Endothelial cell of umbilical vein (primary cell): ENCODE measurements around the gene PLEKHG4B. TPM values are rescaled to one million over a fixed set of nuclear protein-coding genes. Genes with fewer than 3 reads are reported as not detected.
"Not testable (repeated sequence)": the region's sequence is repeated elsewhere in the genome, so short reads cannot be mapped to it uniquely, and the experiment has no call there.

ENCODE experiments used
- BruUV-seq: library from RNA; stranded (reverse); fragments of 400-500 nt; replicated peaks from 2 replicates; lab custom pipeline; 2021; lab: Mats Ljungman, UMichigan
- CTCF ChIA-PET: fragments of 300-600, 350-600 bp; sonication (Branson Sonifier 250); formaldehyde crosslinking; loops from one replicate; lab custom pipeline; 2021; ENCODE audit warnings: antibody characterized with exemption, inconsistent platforms; lab: Charles Lee
- POLR2A ChIA-PET: fragments of 300-600, 350-600 bp; sonication (Branson Sonifier 250); formaldehyde crosslinking; loops from one replicate; lab custom pipeline; 2021; ENCODE audit warnings: antibody characterized with exemption, inconsistent platforms; lab: Charles Lee
- DNase-seq: peaks from one replicate; pipeline ENCODE4 v3.0.0-alpha.2; 2011; ENCODE audit warnings: low read depth, low spot score
- FAIRE-seq: peaks from 2 replicates; lab custom pipeline; 2011; peaks lifted over from hg19 to GRCh38; lab: Jason Lieb, UNC
- H2AFZ ChIP-seq: 2 replicates; pipeline ENCODE4 v1.6.0; 2012; ENCODE audit warnings: low read depth, low read length, control low read depth, inconsistent platforms
- H3K27ac ChIP-seq: 2 replicates; pipeline ENCODE4 v1.5.1; 2011; ENCODE audit warnings: low read depth, mild to moderate bottlenecking, control low read depth, low read length, moderate library complexity; ENCODE audit not compliant: insufficient read depth
- H3K27me3 ChIP-seq, 2 experiments: 2 replicates each; pipeline versions ENCODE4 v1.6.0 to v1.6.1; 2011; ENCODE audit warnings: low read length in 2 of 2, mixed read lengths in 1 of 2; ENCODE audit not compliant: control insufficient read depth in 2 of 2, insufficient read depth in 2 of 2
- H3K36me3 ChIP-seq, 2 experiments: 2 replicates in 1 of 2; 3 replicates in 1 of 2; pipeline ENCODE4 v1.5.1; 2011; ENCODE audit warnings: low read length in 2 of 2, mild to moderate bottlenecking in 1 of 2, moderate library complexity in 1 of 2; ENCODE audit not compliant: control insufficient read depth in 2 of 2, insufficient read depth in 2 of 2; ENCODE audit errors: extremely low read depth in 1 of 2
- H3K4me1 ChIP-seq: 3 replicates; pipeline ENCODE4 v1.5.1; 2011; ENCODE audit warnings: mild to moderate bottlenecking, low read length; ENCODE audit not compliant: control insufficient read depth, insufficient read depth; ENCODE audit errors: extremely low read depth
- H3K4me2 ChIP-seq: 2 replicates; pipeline ENCODE4 v1.6.1; 2011; ENCODE audit warnings: low read length, control low read depth, mixed read lengths; ENCODE audit not compliant: insufficient read depth
- H3K4me3 ChIP-seq, 3 experiments: fragments of 200-600 bp in 1 of 3; sonication (generic), shearing (Covaris generic) in 1 of 3; replicated peaks in 1 of 3; 2 replicates each; pipeline ENCODE4 v1.5.1; 2011 to 2016; ENCODE audit warnings: control low read depth in 3 of 3, low read length in 3 of 3, mild to moderate bottlenecking in 2 of 3, inconsistent platforms in 1 of 3, low read depth in 1 of 3, moderate library complexity in 1 of 3; ENCODE audit not compliant: insufficient read depth in 1 of 3
- H3K79me2 ChIP-seq: 2 replicates; pipeline ENCODE4 v1.6.0; 2012; ENCODE audit warnings: low read length, inconsistent platforms; ENCODE audit not compliant: control insufficient read depth, insufficient read depth
- H3K9ac ChIP-seq: replicated peaks from 2 replicates; pipeline ENCODE3; 2011; ENCODE audit warnings: low read length, control low read depth; ENCODE audit not compliant: insufficient read depth; ENCODE audit errors: extremely low read depth
- H3K9me1 ChIP-seq: replicated peaks from 3 replicates; pipeline ENCODE4 v1.6.0; 2011; ENCODE audit warnings: mild to moderate bottlenecking, low read length; ENCODE audit not compliant: control insufficient read depth, insufficient read depth; ENCODE audit errors: extremely low read depth
- H3K9me3 ChIP-seq: replicated peaks from 2 replicates; pipeline ENCODE4 v1.5.1; 2012; ENCODE audit warnings: low read length, inconsistent platforms; ENCODE audit not compliant: control insufficient read depth, insufficient read depth
- H4K20me1 ChIP-seq: replicated peaks from 2 replicates; pipeline ENCODE3; 2011; ENCODE audit warnings: mild to moderate bottlenecking, low read length; ENCODE audit not compliant: control insufficient read depth, insufficient read depth; ENCODE audit errors: extremely low read depth
- FOS ChIP-seq: IDR thresholded peaks from 2 replicates; pipeline ENCODE4 v1.6.1; 2011; ENCODE audit warnings: mild to moderate bottlenecking, low read length, moderate library complexity, borderline replicate concordance; ENCODE audit not compliant: insufficient read depth
- MAX ChIP-seq: IDR thresholded peaks from 2 replicates; pipeline ENCODE4 v1.6.1; 2011; ENCODE audit not compliant: insufficient read depth, insufficient read length
- POLR2A ChIP-seq: IDR thresholded peaks from 2 replicates; pipeline ENCODE4 v1.6.1; 2012; ENCODE audit warnings: low read depth, mild to moderate bottlenecking, control low read depth, low read length
- dilution Hi-C: fragments of 300-500 bp; cut with MboI; formaldehyde crosslinking; loops from one replicate; pipeline ENCODE4 v1.15.0; 2019; ENCODE audit warnings: low sequenced_read_pairs; ENCODE audit not compliant: extremely low pct_ligation_motif_present
- intact Hi-C: fragments of 100-400 bp; cut with micrococcal nuclease; formaldehyde crosslinking; loops from one replicate; pipeline ENCODE4 v1.10.0; 2022
- polyA plus RNA-seq, 4 experiments: library from polyadenylated mRNA; depleted of rRNA in 3 of 4; stranded (reverse) in 3 of 4; unstranded in 1 of 4; fragments of >200 nt; gene quantifications; 2 replicates each; pipeline versions ENCODE4 v1.2.1 to v1.2.3, GENCODE V29; 2011 to 2012; ENCODE audit warnings: missing spikeins in 1 of 4
- total RNA-seq: library from RNA; stranded (reverse); gene quantifications from 2 replicates; pipeline ENCODE4 v1.2.3, GENCODE V29; 2021

The PLEKHG4B gene
- total and polyA plus RNA-seq, 2 donors (not counting 3 experiments of a cell fraction or from before 2014, with no cell fraction given) = not detected

- POLR2A ChIA-PET = no interaction called here
- Histone ChIP-seq H3K79me2 (no peaks in the 10 kb centered on the region), H4K20me1 (no peaks in the 10 kb centered on the region), H3K4me2 (no peak overlapping the region), H3K4me1 (no peaks in the 10 kb centered on the region), H3K4me3 (no peak overlapping the region), H3K9ac (no peak overlapping the region), H3K36me3 (no peaks in the 10 kb centered on the region), H3K27ac (no peak overlapping the region), H3K27me3 (peaks cover 2 to 3% of the 10 kb centered on the region in 2 experiments), H3K9me1 (no peaks in the 10 kb centered on the region), H2AFZ (no peak overlapping the region), H3K9me3 (no peaks in the 10 kb centered on the region)
- dilution Hi-C loops (no loop called here), intact Hi-C loops (no loop called here)
- no peak for FAIRE-seq
- CTCF ChIA-PET = no interaction called here
- no peak for DNase-seq
- BruUV-seq = no TSS peak
- TF ChIP-seq POLR2A (no peak), MAX (no peak), FOS (no peak)
Observed at GRCh38 chr5:48192-48591, 43.8 kb upstream of the PLEKHG4B start.

GRCh38 chr5:49530-49929, 42.4 kb upstream of the PLEKHG4B start:
- POLR2A ChIA-PET, H2AFZ ChIP-seq, H3K4me2 ChIP-seq, CTCF ChIA-PET, dilution Hi-C loops, H3K9me1 ChIP-seq, H3K4me3 ChIP-seq, H3K9me3 ChIP-seq, FAIRE-seq, H3K27ac ChIP-seq, H3K36me3 ChIP-seq, H3K4me1 ChIP-seq, H3K79me2 ChIP-seq, BruUV-seq, H3K9ac ChIP-seq, intact Hi-C loops, H3K27me3 ChIP-seq, DNase-seq, H4K20me1 ChIP-seq: not testable (repeated sequence)
